Muscle of leg (tissue), 11 donors: ENCODE results near the gene GRIP1. TPM values are rescaled to one million over a fixed set of nuclear protein-coding genes. Genes with fewer than 3 reads are reported as not detected.
A peak's percentile ranks its signal among the peaks of the same experiment; 100 is the strongest.

ENCODE experiments used
- DNase-seq: peaks from one replicate; pipeline ENCODE4 v3.0.0; 2013
- H3K27ac ChIP-seq: one replicate; pipeline ENCODE4 v1.5.1; 2013; ENCODE audit warnings: mild to moderate bottlenecking, low read length, control low read depth
- H3K27me3 ChIP-seq: one replicate; pipeline ENCODE4 v1.6.1; 2013; ENCODE audit warnings: low read length; ENCODE audit not compliant: control insufficient read depth, insufficient read depth
- H3K36me3 ChIP-seq: one replicate; pipeline ENCODE4 v1.6.1; 2013; ENCODE audit warnings: low read length; ENCODE audit not compliant: control insufficient read depth, insufficient read depth
- H3K4me1 ChIP-seq: one replicate; pipeline ENCODE4 v1.6.1; 2013; ENCODE audit warnings: low read length; ENCODE audit not compliant: control insufficient read depth, insufficient read depth
- H3K4me3 ChIP-seq: one replicate; pipeline ENCODE4 v1.5.1; 2013; ENCODE audit warnings: low read length, control low read depth
- H3K9me3 ChIP-seq: replicated peaks from 2 replicates; pipeline ENCODE4 v1.6.1; 2013; ENCODE audit warnings: low read depth, low read length; ENCODE audit not compliant: control insufficient read depth
- WGBS: methylation state at CpG from one replicate; pipeline ENCODE4 v1.1.5; 2013; ENCODE audit warnings: missing lambda C conversion rate; ENCODE audit not compliant: insufficient coverage; 5-methylcytosine and 5-hydroxymethylcytosine counted together
- polyA plus RNA-seq, 8 donors: library from polyadenylated mRNA; unstranded; fragments of 120-200 nt; gene quantifications; one replicate each; pipeline versions ENCODE4 v1.2.1 to v1.2.3, GENCODE V29; 2013; ENCODE audit warnings: inconsistent platforms in 1 of 8, low replicate concordance in 1 of 8; ENCODE audit not compliant: insufficient read length in 8 of 8, insufficient read depth in 1 of 8
- total RNA-seq: library from RNA; stranded (reverse); fragments of 120-200 nt; gene quantifications from one replicate; pipeline ENCODE4 v1.2.4, GENCODE V29; 2013

Gene GRIP1
- total and polyA plus RNA-seq, 9 donors: 0.59 to 3.8 (median 1.2) TPM

DNA sequence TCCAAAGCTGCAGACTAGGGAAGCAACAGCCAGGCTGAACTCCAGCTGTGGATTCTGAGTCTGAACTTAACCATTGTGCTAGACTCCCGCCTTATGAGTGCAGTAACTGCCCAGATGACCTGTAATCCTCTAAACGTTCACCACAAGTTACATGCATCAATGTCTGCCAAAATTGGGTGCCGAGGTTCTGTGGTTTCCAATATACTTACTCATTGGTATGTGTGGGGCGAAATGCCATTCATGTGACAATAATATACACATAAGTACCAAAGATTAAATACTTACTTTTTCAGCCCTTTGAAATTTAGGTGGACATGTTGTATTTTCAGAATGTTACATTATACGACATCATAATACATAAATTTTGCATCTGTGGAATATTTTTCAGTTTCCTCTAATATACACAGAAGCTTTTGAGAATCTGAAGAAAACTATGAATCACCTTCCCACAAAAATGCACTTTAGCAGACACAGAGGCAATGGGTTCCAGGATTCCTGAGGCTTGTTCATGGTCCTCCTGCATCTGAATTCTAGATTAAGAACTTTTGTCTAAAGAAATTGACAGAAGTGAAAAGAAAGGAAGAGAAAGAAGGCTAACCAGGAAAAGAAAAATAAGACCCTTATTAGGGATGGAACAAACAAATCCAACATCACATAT, 31.7 kb downstream of the GRIP1 start:
- H3K4me1 ChIP-seq: no peaks in the 10 kb centered on the region
- no peaks in the 10 kb centered on the region for H3K27me3 ChIP-seq
- H3K36me3 ChIP-seq: no peaks in the 10 kb centered on the region
- DNase-seq: peak; percentile 19
- H3K27ac ChIP-seq: no peak overlapping the region
- WGBS: no CpG with 5 or more reads among the region's 5 CpGs
- no peak overlapping the region for H3K4me3 ChIP-seq
- no peaks in the 10 kb centered on the region for H3K9me3 ChIP-seq

DNA sequence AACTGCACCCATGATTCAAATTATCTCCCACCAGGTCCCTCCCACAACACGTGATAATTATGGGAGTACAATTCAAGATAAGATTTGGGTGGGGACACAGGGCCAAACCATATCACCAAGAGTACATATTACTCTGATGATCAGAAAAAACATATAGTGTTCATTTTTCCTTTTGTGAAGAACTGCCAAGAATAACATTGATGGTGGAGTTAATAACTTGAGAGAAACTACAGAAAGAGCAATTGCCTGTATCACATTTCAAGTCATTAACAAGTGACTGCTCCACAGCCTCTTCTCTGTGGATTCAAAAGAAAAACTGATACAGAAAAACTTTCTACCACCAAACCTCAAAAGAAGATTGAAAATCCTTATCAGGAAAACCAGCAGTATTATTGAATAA, 34.7 kb downstream of the GRIP1 start:
- no peak for DNase-seq
- Histone ChIP-seq H3K27me3 (no peaks in the 10 kb centered on the region), H3K9me3 (no peaks in the 10 kb centered on the region), H3K27ac (no peak overlapping the region), H3K36me3 (no peaks in the 10 kb centered on the region), H3K4me3 (no peak overlapping the region), H3K4me1 (peaks cover 2% of the 10 kb centered on the region)
- WGBS: no CpG with 5 or more reads among the region's 1 CpG

- H3K27ac ChIP-seq: no peak overlapping the region
- H3K27me3 ChIP-seq: no peaks in the 10 kb centered on the region
- peak; percentile 71 for DNase-seq
- peaks cover 5% of the 10 kb centered on the region for H3K4me1 ChIP-seq
- no peak overlapping the region for H3K4me3 ChIP-seq
- no peaks in the 10 kb centered on the region for H3K9me3 ChIP-seq
- no peaks in the 10 kb centered on the region for H3K36me3 ChIP-seq
- no CpG with 5 or more reads among the region's 2 CpGs for WGBS
Observed at GRCh38 chr12:66640691-66641460, 38.0 kb downstream of the GRIP1 start.

DNA sequence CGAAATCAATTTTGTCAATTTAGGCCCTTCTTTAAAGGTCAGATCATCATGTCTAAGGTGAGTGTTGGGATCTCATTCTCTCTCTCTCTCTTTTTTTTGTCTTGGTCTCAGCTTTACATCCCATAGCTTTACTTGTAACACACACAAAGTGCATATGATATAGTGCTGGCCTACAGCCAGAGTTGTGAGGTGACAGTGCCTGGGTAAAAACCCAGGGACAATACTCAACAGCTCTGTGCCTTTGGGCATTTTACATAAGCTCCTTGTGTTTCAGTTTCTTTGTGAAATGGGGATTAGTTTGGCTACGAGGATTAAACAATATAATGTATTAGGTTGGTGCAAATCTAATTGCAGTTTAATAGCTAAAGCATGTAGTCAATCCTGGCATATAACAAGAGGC, 40.2 kb downstream of the GRIP1 start:
- H3K4me3 ChIP-seq: no peak overlapping the region
- no peaks in the 10 kb centered on the region for H3K27me3 ChIP-seq
- no CpG with 5 or more reads among the region's 2 CpGs for WGBS
- peaks cover 5% of the 10 kb centered on the region for H3K4me1 ChIP-seq
- H3K9me3 ChIP-seq: no peaks in the 10 kb centered on the region
- no peaks in the 10 kb centered on the region for H3K36me3 ChIP-seq
- H3K27ac ChIP-seq: no peak overlapping the region
- no peak for DNase-seq

GRCh38 chr12:66637699-66638301, 41.1 kb downstream of the GRIP1 start:
- no peak overlapping the region for H3K4me3 ChIP-seq
- no CpG with 5 or more reads among the region's 3 CpGs for WGBS
- peak; percentile 44 for DNase-seq

DNA sequence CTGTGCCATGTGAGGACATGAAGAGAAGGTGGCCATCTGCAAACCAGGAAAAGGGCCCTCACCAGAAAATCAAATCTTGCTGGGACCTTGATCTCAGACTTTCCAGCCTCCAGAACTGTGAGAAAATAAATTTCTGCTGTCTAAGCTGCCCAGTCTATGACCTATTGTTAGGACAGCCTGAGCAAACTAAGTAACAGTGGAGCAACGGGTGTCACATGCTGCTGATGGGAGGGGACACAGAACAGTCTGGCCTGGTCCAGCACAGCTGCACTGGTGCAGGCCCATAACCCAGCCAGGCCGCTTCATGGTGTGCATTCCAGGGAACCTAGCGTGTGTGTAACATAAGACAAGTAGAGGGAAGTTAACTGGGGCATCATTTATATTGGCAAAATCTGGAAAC, 42.1 kb downstream of the GRIP1 start:
- Histone ChIP-seq H3K4me1 (peaks cover 5% of the 10 kb centered on the region), H3K27ac (no peak overlapping the region), H3K9me3 (no peaks in the 10 kb centered on the region), H3K4me3 (no peak overlapping the region), H3K27me3 (no peaks in the 10 kb centered on the region), H3K36me3 (no peaks in the 10 kb centered on the region)
- DNase-seq: peak; percentile 82
- 44% methylated on average over 1 of the region's 3 CpGs for WGBS

More at GRCh38 chr12:66637699-66638301, 41.1 kb downstream of the GRIP1 start:
- no peaks in the 10 kb centered on the region for H3K27me3 ChIP-seq
- H3K4me1 ChIP-seq: peaks cover 5% of the 10 kb centered on the region
- H3K36me3 ChIP-seq: no peaks in the 10 kb centered on the region
- no peaks in the 10 kb centered on the region for H3K9me3 ChIP-seq
- H3K27ac ChIP-seq: no peak overlapping the region

- Histone ChIP-seq H3K36me3 (no peaks in the 10 kb centered on the region), H3K27me3 (no peaks in the 10 kb centered on the region), H3K4me3 (no peak overlapping the region), H3K4me1 (peaks cover 3% of the 10 kb centered on the region), H3K27ac (no peak overlapping the region), H3K9me3 (no peaks in the 10 kb centered on the region)
- peak; percentile 14 for DNase-seq
- WGBS: no CpG with 5 or more reads among the region's 1 CpG
Observed at GRCh38 chr12:66633676-66634075, 45.2 kb downstream of the GRIP1 start.

- Histone ChIP-seq H3K9me3 (no peaks in the 10 kb centered on the region), H3K36me3 (no peaks in the 10 kb centered on the region), H3K27me3 (no peaks in the 10 kb centered on the region), H3K4me3 (no peak overlapping the region), H3K4me1 (peaks cover 3% of the 10 kb centered on the region), H3K27ac (no peak overlapping the region)
- 40% methylated on average over 1 of the region's 5 CpGs for WGBS
- DNase-seq: no peak
Observed at GRCh38 chr12:66629138-66629870, 49.6 kb downstream of the GRIP1 start.

GRCh38 chr12:66627988-66628317, 50.9 kb downstream of the GRIP1 start:
- Histone ChIP-seq H3K27me3 (no peaks in the 10 kb centered on the region), H3K4me1 (peaks cover 3% of the 10 kb centered on the region), H3K4me3 (no peak overlapping the region), H3K9me3 (no peaks in the 10 kb centered on the region), H3K27ac (no peak overlapping the region), H3K36me3 (no peaks in the 10 kb centered on the region)
- 67% methylated on average over 1 of the region's 2 CpGs for WGBS
- no peak for DNase-seq
